Rectal smooth muscle tissue (tissue), 1 donor: ENCODE results near the gene RUVBL2.
"Not testable (repeated sequence)": the region's sequence is repeated elsewhere in the genome, so short reads cannot be mapped to it uniquely, and the experiment has no call there.

Experiments
- H3K27ac ChIP-seq: one replicate; pipeline ENCODE4 v1.7.0; 2013; ENCODE audit warnings: low read depth, low read length, inconsistent platforms
- H3K27me3 ChIP-seq: one replicate; pipeline ENCODE4 v1.7.0; 2013; ENCODE audit warnings: low read length; ENCODE audit not compliant: control insufficient read depth, insufficient read depth
- H3K36me3 ChIP-seq: one replicate; pipeline ENCODE4 v1.7.0; 2013; ENCODE audit warnings: low read length; ENCODE audit not compliant: control insufficient read depth, insufficient read depth
- H3K4me1 ChIP-seq: one replicate; pipeline ENCODE4 v1.7.0; 2013; ENCODE audit warnings: low read length; ENCODE audit not compliant: control insufficient read depth, insufficient read depth
- H3K4me3 ChIP-seq: one replicate; pipeline ENCODE4 v1.7.0; 2013; ENCODE audit warnings: low read length
- H3K9ac ChIP-seq: one replicate; pipeline ENCODE4 v1.7.0; 2013; ENCODE audit warnings: low read length

RUVBL2 gene

GRCh38 chr19:49018388-49019241 is 24.9 kb downstream of the RUVBL2 start:
- H3K9ac ChIP-seq, H3K4me1 ChIP-seq, H3K27ac ChIP-seq: not testable (repeated sequence)
- peak overlapping the region; percentile 61 for H3K4me3 ChIP-seq
- H3K36me3 ChIP-seq, result peaks cover 13% of the 10 kb centered on the region
- peaks cover 16% of the 10 kb centered on the region for H3K27me3 ChIP-seq

GRCh38 chr19:49019242-49019932 is 25.7 kb downstream of the RUVBL2 start:
- H3K27me3 ChIP-seq, result peaks cover 16% of the 10 kb centered on the region
- H3K36me3 ChIP-seq, result peaks cover 10% of the 10 kb centered on the region
- H3K9ac ChIP-seq, result no peak overlapping the region
- H3K27ac ChIP-seq, result no peak overlapping the region
- H3K4me3 ChIP-seq, result peak overlapping the region; percentile 61
- peaks cover 2% of the 10 kb centered on the region for H3K4me1 ChIP-seq

- H3K9ac ChIP-seq, result no peak overlapping the region
- H3K27me3 ChIP-seq, result peaks cover 16% of the 10 kb centered on the region
- no peak overlapping the region for H3K27ac ChIP-seq
- peaks cover 3% of the 10 kb centered on the region for H3K36me3 ChIP-seq
- peaks cover 2% of the 10 kb centered on the region for H3K4me1 ChIP-seq
- H3K4me3 ChIP-seq, result no peak overlapping the region
Observed at GRCh38 chr19:49020342-49020741, 26.7 kb downstream of the RUVBL2 start.

- peaks cover 16% of the 10 kb centered on the region for H3K27me3 ChIP-seq
- no peak overlapping the region for H3K4me3 ChIP-seq
- no peak overlapping the region for H3K27ac ChIP-seq
- peaks cover 2% of the 10 kb centered on the region for H3K4me1 ChIP-seq
- H3K36me3 ChIP-seq, result no peaks in the 10 kb centered on the region
- no peak overlapping the region for H3K9ac ChIP-seq
Observed at GRCh38 chr19:49020931-49021895, 27.5 kb downstream of the RUVBL2 start.

- H3K27ac ChIP-seq, result no peak overlapping the region
- H3K4me3 ChIP-seq, result no peak overlapping the region
- peaks cover 16% of the 10 kb centered on the region for H3K27me3 ChIP-seq
- H3K36me3 ChIP-seq, result no peaks in the 10 kb centered on the region
- H3K4me1 ChIP-seq, result peaks cover 2% of the 10 kb centered on the region
- no peak overlapping the region for H3K9ac ChIP-seq
Observed at GRCh38 chr19:49022116-49022515, 28.4 kb downstream of the RUVBL2 start.

- H3K27ac ChIP-seq, H3K4me1 ChIP-seq, H3K9ac ChIP-seq, H3K36me3 ChIP-seq, H3K4me3 ChIP-seq: not testable (repeated sequence)
- H3K27me3 ChIP-seq, result peaks cover 13% of the 10 kb centered on the region
Observed at GRCh38 chr19:49024233-49024632, 30.5 kb downstream of the RUVBL2 start, which contains the start of gene CGB3. Gene CGB3, minus strand, starts transcription at chr19:49024333. Its CDS starts 362 bp downstream, at chr19:49023971.

GRCh38 chr19:49025088-49025487 is 31.4 kb downstream of the RUVBL2 start:
- H3K27ac ChIP-seq, H3K27me3 ChIP-seq, H3K36me3 ChIP-seq, H3K4me3 ChIP-seq, H3K4me1 ChIP-seq, H3K9ac ChIP-seq: not testable (repeated sequence)

GRCh38 chr19:49025599-49025998 is 31.9 kb downstream of the RUVBL2 start:
- H3K27ac ChIP-seq, H3K36me3 ChIP-seq, H3K4me1 ChIP-seq, H3K9ac ChIP-seq, H3K27me3 ChIP-seq, H3K4me3 ChIP-seq: not testable (repeated sequence)

- H3K27me3 ChIP-seq, H3K36me3 ChIP-seq, H3K27ac ChIP-seq, H3K9ac ChIP-seq, H3K4me3 ChIP-seq, H3K4me1 ChIP-seq: not testable (repeated sequence)
Observed at GRCh38 chr19:49028686-49029085, 35.0 kb downstream of the RUVBL2 start.

- H3K27me3 ChIP-seq, H3K27ac ChIP-seq, H3K9ac ChIP-seq, H3K36me3 ChIP-seq, H3K4me1 ChIP-seq, H3K4me3 ChIP-seq: not testable (repeated sequence)
Observed at GRCh38 chr19:49029749-49030148, 36.1 kb downstream of the RUVBL2 start.

- not testable (repeated sequence) for H3K4me3 ChIP-seq, H3K27me3 ChIP-seq, H3K27ac ChIP-seq, H3K36me3 ChIP-seq, H3K9ac ChIP-seq, H3K4me1 ChIP-seq
Observed at GRCh38 chr19:49030323-49030722, 36.6 kb downstream of the RUVBL2 start.

GRCh38 chr19:49031642-49032301 is 38.1 kb downstream of the RUVBL2 start, which contains the start of gene CGB2:
Gene CGB2, plus strand, starts transcription at chr19:49031890. Its CDS starts 206 bp downstream, at chr19:49032096.
- not testable (repeated sequence) for H3K27ac ChIP-seq, H3K4me3 ChIP-seq, H3K4me1 ChIP-seq, H3K36me3 ChIP-seq, H3K27me3 ChIP-seq, H3K9ac ChIP-seq
